PC-3 (cell line): Measurements from ENCODE around the gene IRAK1BP1.

Experiments used
- CTCF ChIP-seq: fragments of 300-600 bp; sonication (generic); conservative IDR thresholded peaks from 2 replicates; pipeline ENCODE4 v1.5.1; 2017; ENCODE audit warnings: antibody characterized with exemption, low read depth, mild to moderate bottlenecking, low read length
- EZH2phosphoT487 ChIP-seq: fragments of 300-600 bp; sonication (generic); IDR thresholded peaks from 2 replicates; pipeline ENCODE4 v1.6.1; 2018; ENCODE audit warnings: mild to moderate bottlenecking, antibody characterized with exemption, low read length, borderline replicate concordance

GRCh38 chr6:78824045-78824444 is 43.3 kb upstream of the IRAK1BP1 start:
- TF ChIP-seq CTCF (no peak), EZH2phosphoT487 (no peak)
